ENCODE data around the gene GPATCH3.
A peak's percentile ranks its signal among the peaks of the same experiment; 100 is the strongest.
"Not testable (repeated sequence)": the region's sequence is repeated elsewhere in the genome, so short reads cannot be mapped to it uniquely, and the experiment has no call there.

GPATCH3 gene

GRCh38 chr1:26913389-26913753, 13.1 kb upstream of the GPATCH3 start:
- no peak for DNase-seq

DNA sequence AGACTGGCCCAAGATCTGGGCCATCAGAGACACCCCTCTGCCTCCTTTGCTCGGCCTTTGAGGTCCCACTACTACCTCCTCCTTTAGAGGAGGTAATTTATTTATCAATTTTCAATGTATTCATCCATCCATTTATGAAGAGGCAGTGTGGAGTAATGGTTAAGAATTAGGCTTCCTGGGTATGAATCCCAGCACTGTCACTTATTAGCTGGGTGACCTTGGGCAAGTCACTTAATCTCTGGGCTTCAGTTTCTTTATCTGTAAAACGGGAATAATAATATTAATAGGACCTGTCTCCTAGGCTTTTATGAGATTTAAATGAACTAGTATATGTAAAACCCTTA, 11.9 kb upstream of the GPATCH3 start:
- no peak for DNase-seq

- no peak for DNase-seq
These were observed 11.3 kb upstream of the GPATCH3 start for GRCh38 chr1:26911399-26912146.

DNA sequence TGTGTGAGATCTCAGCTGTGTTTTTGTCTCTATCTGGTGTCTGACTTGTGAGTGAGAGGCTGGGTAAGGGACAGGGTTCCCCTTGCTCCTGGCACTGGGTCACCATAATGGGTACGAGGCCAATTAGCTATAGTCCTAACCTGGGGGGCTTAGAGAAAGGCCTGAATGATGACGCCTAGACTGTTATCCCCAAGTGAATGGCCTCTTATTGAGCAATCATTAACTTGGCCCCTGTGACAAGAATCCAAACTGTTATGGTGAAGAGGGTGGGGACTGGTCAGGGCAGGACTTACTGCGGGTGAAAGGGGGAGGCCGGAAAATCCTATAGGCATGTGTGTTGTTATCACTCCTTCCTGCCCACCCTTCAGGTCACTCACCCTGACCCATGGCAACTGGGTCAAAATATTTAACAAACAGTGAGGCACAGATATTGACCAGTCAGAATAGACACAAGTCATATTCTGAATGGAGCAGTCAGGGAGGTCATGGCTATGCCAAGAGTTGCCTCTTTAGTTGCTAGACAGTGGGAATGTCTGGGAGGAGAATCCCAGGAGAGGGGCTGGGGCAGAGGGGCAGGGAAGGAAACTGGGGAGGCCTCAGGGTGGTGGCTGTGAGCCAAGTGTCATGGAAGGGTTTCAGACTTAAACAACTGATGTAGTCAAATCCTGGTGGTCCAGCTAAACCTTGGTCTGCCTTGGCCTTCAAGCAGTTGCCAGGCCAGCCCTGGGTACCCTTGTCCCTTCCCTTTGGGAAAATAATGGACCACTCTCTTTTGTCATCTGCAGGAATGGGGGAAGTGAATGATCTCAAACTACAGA, 10.3 kb upstream of the GPATCH3 start:
- no peak for DNase-seq

DNA sequence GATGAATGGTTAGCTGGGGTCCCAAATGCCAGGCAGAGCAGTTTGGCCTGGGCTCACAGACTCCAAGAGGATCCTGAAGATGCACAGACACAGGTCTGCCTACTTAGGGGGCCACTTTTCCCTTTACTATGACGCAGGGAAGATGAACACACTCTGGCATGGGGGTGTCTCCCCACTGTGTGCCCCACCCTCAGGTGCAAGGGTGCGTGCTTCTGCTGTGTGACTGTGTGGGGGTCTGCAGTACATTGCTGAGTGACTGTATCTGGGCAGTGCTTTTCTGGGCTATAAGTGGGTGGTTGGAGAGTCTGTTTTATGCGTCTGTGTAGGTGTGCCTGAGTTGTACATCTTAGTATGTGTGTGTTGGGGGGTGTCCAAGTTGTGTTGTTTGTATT, 9.7 kb upstream of the GPATCH3 start:
- no peak for DNase-seq

DNA sequence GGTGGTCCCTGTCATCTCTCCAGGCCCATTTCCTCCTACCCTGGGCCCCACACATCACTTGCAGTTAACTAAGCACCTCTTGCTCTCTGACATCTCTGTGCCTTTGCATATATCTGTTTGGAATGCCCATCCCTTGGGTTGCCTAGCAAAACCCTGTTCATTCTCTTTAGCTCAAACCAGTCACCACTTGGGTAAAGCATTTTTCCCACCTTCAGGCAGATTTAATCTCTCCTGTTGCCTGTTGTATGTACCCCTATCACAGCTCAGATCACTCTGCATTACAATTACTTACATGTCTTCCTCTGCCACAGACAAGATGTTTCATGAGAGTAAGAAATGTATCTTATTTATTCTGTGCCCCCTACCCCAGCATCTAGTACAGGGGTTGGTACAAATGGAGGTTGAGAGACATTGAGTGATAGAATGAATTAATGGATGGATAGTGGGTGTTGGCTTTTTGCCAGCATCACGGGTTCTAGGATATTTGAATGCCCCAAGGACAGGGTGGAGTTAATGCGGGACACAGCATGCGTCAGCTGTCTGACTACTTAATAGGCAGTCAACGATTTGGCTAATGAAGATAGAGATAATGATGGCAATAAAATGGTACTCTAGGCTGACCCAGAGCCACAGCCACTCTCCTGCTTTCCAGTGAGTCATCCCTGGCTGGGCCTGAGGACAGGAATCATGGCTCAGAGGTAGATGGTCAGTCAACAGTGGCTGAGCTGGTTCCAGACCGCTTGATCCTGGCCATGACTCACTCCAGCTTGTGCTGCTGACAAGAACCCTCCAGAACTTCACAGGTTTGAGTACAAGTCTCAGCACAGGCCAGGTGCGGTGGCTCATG, 7.0 kb upstream of the GPATCH3 start:
- DNase-seq, result peak in 1 of 56 donors; percentile 14

DNA sequence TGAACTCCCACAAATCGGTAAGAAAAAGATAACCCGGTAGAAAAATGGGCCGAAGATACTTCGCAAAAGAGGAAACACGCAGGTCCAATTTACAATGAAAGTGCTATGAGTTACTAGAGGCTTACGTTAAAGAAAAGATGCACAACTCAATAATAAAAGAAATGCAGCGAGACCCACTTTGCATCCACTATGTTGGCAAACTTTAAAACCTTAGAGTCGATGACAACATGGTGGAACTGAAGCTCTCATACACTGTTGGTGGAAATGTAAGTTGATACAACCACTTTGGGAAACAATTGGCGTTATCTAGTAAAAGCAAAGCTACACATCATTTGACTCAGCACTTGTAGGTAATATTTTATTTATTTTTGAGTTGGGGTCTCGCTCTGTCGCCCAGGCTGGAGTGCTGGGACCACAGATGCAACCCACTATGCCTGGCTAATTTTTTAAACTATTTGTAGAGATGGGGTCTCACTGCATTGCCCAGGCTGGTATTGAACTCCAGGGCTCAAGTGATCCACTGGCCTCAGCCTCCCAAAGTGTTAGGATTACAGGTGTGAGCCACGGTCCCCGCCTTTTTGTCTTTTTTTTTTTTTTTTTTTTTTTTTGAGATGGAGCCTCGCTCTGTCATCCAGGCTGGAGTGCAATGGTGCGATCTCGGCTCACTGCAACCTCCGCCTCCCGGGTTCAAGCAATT, 696 bp upstream of the GPATCH3 start:
- no peak for DNase-seq

DNA sequence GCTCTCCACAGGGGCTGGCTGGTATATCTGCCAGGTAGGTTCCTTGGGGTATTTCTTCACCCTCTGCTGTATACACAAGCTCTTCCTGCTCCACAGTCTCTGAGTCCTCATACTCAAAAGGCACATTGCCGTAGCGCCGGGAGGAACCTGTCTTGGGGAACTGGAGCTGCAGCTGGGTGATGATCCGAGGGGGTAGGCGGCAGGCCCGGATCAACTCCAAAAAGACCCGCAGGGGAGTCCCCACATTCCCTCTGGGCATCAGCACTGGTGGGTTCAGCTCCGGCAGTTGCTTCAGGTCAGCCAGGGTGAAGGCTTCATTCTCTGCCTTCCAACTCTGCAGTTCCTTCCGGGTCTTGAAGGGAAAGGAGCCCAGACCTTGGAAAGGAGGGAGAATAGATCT, 2.9 kb downstream of the GPATCH3 start:
- DNase-seq, result no peak

DNA sequence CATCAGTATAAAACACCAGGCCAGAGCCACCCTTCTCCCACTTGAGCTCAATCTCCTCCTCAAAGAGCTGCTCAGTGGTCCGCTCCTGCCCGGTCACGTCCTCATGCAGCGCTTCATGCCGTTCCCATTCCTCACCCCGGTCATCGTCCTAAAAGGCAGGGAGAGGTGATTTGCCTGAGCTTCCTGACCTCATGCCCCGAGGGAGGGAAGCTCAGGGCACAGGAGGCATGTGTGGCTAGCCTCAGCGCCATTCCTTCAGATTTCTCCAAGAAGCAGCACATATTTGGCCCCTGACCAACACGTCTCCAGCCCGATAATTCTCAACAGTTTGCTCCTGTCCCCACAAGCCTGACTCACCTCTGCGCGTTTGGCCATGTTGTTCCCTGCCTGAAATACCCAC, 6.0 kb downstream of the GPATCH3 start:
- DNase-seq, result no peak

- DNase-seq, result peak in 1 of 56 donors; percentile 35
These were observed 9.8 kb downstream of the GPATCH3 start for GRCh38 chr1:26890467-26890796.

- peak in 55 of 56 donors; percentile 11 to 90 (median 71) for DNase-seq
These were observed 10.5 kb downstream of the GPATCH3 start, which contains the start of gene GPN2 for GRCh38 chr1:26889551-26890466. Gene GPN2 (minus strand): TSS chr1:26890283. CDS start chr1:26890096, 187 bp downstream.

DNA sequence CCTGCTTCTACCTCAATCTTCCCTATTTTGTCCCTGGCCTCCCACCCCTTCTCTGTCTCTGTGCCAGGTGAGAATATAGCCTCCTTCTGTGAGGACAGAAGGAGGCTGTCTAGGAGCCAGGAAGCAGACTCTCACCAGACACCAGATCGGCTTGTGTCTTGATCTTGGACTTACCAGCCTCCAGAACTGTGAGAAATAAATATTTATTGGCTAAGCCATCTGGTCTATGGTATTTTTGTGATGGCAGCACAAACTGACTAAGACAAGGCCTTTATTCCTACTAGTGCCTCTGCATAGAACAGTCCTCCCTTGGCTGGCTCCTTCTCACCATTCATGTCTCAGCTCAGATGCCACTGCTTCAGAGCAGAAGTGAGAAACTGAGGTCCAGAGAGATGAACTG, 12.0 kb downstream of the GPATCH3 start:
- no peak for DNase-seq

GRCh38 chr1:26887125-26887524, 13.1 kb downstream of the GPATCH3 start:
- no peak for DNase-seq

- no peak for DNase-seq
These were observed 17.4 kb downstream of the GPATCH3 start for GRCh38 chr1:26882696-26883463.

GRCh38 chr1:26881611-26882010, 18.7 kb downstream of the GPATCH3 start:
- not testable (repeated sequence) for DNase-seq

DNA sequence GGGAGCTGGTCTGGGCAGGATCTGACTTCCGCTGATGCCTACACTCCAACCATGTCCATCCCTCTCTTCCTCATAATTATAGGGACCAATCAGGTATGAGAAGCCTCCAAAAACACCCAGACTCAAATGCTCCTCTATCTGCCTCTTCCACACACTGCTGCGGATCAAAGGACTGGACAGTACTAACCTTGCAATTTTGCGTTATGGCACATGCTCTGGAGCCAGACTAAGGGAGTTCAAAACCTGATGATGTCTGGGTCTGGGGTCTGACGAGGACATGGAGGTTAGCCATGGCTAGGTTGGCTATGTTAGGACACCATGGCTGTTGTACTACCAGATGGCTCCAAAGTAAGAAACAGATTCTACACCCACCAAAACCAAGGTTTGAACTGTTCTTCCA, 20.5 kb downstream of the GPATCH3 start:
- no peak for DNase-seq

DNA sequence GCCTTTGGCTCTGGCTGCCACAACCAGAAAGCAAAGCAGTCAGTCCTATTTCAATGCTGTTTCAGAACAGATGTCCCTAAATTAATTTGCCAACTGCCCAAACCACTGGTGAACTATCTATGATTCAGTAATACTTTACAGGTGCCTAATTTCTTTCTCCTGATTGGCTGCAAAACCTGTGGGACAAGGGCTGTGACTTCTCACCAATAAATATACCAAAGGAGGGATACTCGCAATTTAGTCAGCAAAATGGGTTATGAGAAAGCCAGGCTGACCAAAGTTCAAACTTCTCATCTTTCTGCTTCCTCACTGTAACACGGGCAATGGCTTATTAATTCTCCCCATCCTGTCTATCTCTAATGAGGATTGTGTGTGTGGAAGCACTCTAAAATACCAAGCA, 22.9 kb downstream of the GPATCH3 start:
- no peak for DNase-seq

DNA sequence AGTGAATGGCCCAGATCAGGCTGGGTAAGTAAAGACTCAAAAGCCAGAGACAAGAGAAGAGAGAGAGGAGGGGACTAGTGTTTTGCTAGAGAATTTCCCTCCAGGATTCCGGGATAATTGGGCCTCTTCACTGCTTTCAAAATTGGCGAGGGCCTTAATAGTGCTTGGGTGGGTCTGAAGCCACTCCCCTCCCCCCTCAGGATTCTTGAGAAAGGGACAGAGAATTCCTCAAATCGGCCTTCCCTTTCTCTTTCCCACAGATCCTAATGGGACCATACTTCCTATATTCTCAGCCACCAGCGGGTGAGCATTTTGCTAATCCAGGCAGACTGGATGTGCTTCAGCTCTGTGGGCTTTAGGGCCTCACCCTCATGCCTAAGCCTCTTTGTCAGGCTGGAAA, 25.4 kb downstream of the GPATCH3 start:
- DNase-seq, result no peak

DNA sequence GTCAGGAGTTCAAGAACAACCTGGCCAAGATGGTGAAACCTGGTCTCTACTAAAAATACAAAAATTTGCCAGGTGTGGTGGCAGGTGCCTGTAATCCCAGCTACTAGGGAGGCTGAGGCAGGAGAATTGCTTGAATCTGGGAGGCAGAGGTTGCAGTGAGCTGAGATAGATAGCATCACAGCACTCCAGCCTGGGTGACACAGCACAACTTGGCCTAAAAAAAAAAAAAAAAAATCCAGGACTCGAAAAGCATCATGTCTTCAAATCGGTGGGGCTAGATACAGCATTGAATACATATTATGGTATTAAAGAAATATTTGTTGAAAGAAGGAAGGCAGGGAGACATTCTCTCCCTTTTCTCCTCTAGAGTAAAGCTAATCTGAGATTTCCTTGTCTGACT, 27.2 kb downstream of the GPATCH3 start:
- DNase-seq, result not testable (repeated sequence)

Data from nucleus accumbens (tissue), 56 donors.